BJ (cell line): ENCODE results near the gene ADSS1. TPM values are rescaled to one million over a fixed set of nuclear protein-coding genes. Genes with fewer than 3 reads are reported as not detected.

ENCODE experiments used
- CTCF ChIA-PET: fragments of 350-600 bp; formaldehyde crosslinking; extraction: SDS; loops from one replicate; lab custom pipeline; 2021; ENCODE audit warnings: antibody characterized with exemption, inconsistent platforms; lab: Yijun Ruan, JAX
- POLR2A ChIA-PET: fragments of 300-600 bp; sonication (Branson Sonifier 250); formaldehyde crosslinking; extraction: SDS; loops from one replicate; lab custom pipeline; 2021; ENCODE audit warnings: antibody characterized with exemption; lab: Charles Lee
- DNase-seq: peaks from one replicate; pipeline ENCODE4 v3.0.0-alpha.2; 2011; ENCODE audit warnings: low read depth
- H3K27me3 ChIP-seq: 2 replicates; pipeline ENCODE4 v1.6.0; 2011; ENCODE audit warnings: low read length; ENCODE audit not compliant: control insufficient read depth, insufficient read depth
- H3K36me3 ChIP-seq: 2 replicates; pipeline ENCODE4 v1.5.1; 2011; ENCODE audit warnings: low read length; ENCODE audit not compliant: control insufficient read depth, insufficient read depth
- H3K4me3 ChIP-seq: 2 replicates; pipeline ENCODE4 v1.5.1; 2011; ENCODE audit warnings: low read depth, mild to moderate bottlenecking, control low read depth, low read length
- CTCF ChIP-seq: IDR thresholded peaks from 2 replicates; pipeline ENCODE4 v1.5.1; 2011; ENCODE audit warnings: low read depth, mild to moderate bottlenecking, control low read depth, inconsistent platforms, low read length, moderate library complexity; ENCODE audit not compliant: insufficient read depth
- polyA plus RNA-seq: library from polyadenylated mRNA; depleted of rRNA; stranded (reverse); fragments of >200 nt; gene quantifications from 2 replicates; pipeline ENCODE4 v1.2.3, GENCODE V29; 2011

The ADSS1 gene
- polyA plus RNA-seq, 1 experiment = 4.5 TPM

GRCh38 chr14:104782808-104783139, 58.7 kb downstream of the ADSS1 start:
- Histone ChIP-seq H3K27me3 (no peaks in the 10 kb centered on the region), H3K4me3 (no peak overlapping the region), H3K36me3 (peaks cover 27% of the 10 kb centered on the region)
- CTCF ChIA-PET = interaction anchor here (6.3 kb wide), 1 partner anchor 13 kb away, joined by 33 read pairs; no protein-coding TSS in a partner anchor
- TF ChIP-seq CTCF = no peak
- POLR2A ChIA-PET = no interaction called here
- no peak for DNase-seq

- CTCF ChIA-PET = interaction anchor here (1.8 to 6.3 kb wide), 2 partner anchors 14 to 15 kb away, joined by 9 to 33 read pairs; no protein-coding TSS in a partner anchor
- Histone ChIP-seq H3K4me3 (no peak overlapping the region), H3K36me3 (peaks cover 34% of the 10 kb centered on the region), H3K27me3 (no peaks in the 10 kb centered on the region)
- DNase-seq = no peak
- POLR2A ChIA-PET = no interaction called here
- no peak for TF ChIP-seq CTCF
These were observed 59.6 kb downstream of the ADSS1 start for GRCh38 chr14:104783484-104784217.

- Histone ChIP-seq H3K4me3 (no peak overlapping the region), H3K27me3 (no peaks in the 10 kb centered on the region), H3K36me3 (peaks cover 36% of the 10 kb centered on the region)
- no peak for DNase-seq
- ChIA-PET CTCF (interaction anchor here (1.0 to 1.8 kb wide), 2 partner anchors 15 to 42 kb away, joined by 3 to 9 read pairs; no protein-coding TSS in a partner anchor), POLR2A (no interaction called here)
- TF ChIP-seq CTCF = no peak
These were observed 60.2 kb downstream of the ADSS1 start for GRCh38 chr14:104784218-104784568.

- no peak overlapping the region for H3K4me3 ChIP-seq
- no peak for DNase-seq
- no peaks in the 10 kb centered on the region for H3K27me3 ChIP-seq
- peaks cover 32% of the 10 kb centered on the region for H3K36me3 ChIP-seq
- POLR2A ChIA-PET = no interaction called here
- TF ChIP-seq CTCF = no peak
- CTCF ChIA-PET = interaction anchor here (1.0 to 1.8 kb wide), 2 partner anchors 16 to 41 kb away, joined by 3 to 9 read pairs; no protein-coding TSS in a partner anchor
These were observed 61.0 kb downstream of the ADSS1 start for GRCh38 chr14:104784846-104785707.

GRCh38 chr14:104785708-104786080, 61.7 kb downstream of the ADSS1 start:
- no peak for DNase-seq

More at GRCh38 chr14:104785708-104786080, 61.7 kb downstream of the ADSS1 start:
- no peak for TF ChIP-seq CTCF
- H3K36me3 ChIP-seq = peaks cover 32% of the 10 kb centered on the region
- H3K4me3 ChIP-seq = no peak overlapping the region
- CTCF ChIA-PET = interaction anchor here (1.8 kb wide), 1 partner anchor 17 kb away, joined by 9 read pairs; no protein-coding TSS in a partner anchor
- no peaks in the 10 kb centered on the region for H3K27me3 ChIP-seq
- POLR2A ChIA-PET = no interaction called here
